GM19239 (cell line): ENCODE data around the gene MMP26.

Experiments used
- DNase-seq: peaks from one replicate; pipeline ENCODE4 v3.0.0; 2011; ENCODE audit warnings: low spot score; ENCODE audit not compliant: insufficient read length
- FAIRE-seq: peaks from 2 replicates; lab custom pipeline; 2011; peaks lifted over from hg19 to GRCh38; lab: Jason Lieb, UNC

MMP26 gene

GRCh38 chr11:4704054-4704789, at the start of gene MMP26:
MMP26 (plus strand) TSS chr11:4704784.
- DNase-seq (no peak), FAIRE-seq (no peak)

GRCh38 chr11:4658629-4659445, 45.7 kb upstream of the MMP26 start:
- no peak for DNase-seq
- no peak for FAIRE-seq

GRCh38 chr11:4662876-4663275, 41.7 kb upstream of the MMP26 start:
- DNase-seq (no peak), FAIRE-seq (no peak)

GRCh38 chr11:4664183-4664582, 40.4 kb upstream of the MMP26 start:
- DNase-seq (no peak), FAIRE-seq (no peak)

- no peak for FAIRE-seq
These were observed 39.8 kb upstream of the MMP26 start for GRCh38 chr11:4664786-4665185.

GRCh38 chr11:4665424-4665823, 39.2 kb upstream of the MMP26 start:
- no peak for DNase-seq
- no peak for FAIRE-seq

More at GRCh38 chr11:4664786-4665185, 39.8 kb upstream of the MMP26 start:
- DNase-seq = no peak

- FAIRE-seq (no peak), DNase-seq (no peak)
These were observed 32.8 kb upstream of the MMP26 start for GRCh38 chr11:4671741-4672140.

- FAIRE-seq (no peak), DNase-seq (no peak)
These were observed 32.1 kb upstream of the MMP26 start for GRCh38 chr11:4672470-4672869.

- no peak for DNase-seq
- FAIRE-seq = no peak
These were observed 30.8 kb upstream of the MMP26 start for GRCh38 chr11:4673781-4674180.

GRCh38 chr11:4677948-4678347, 26.6 kb upstream of the MMP26 start:
- DNase-seq (no peak), FAIRE-seq (no peak)

- no peak for FAIRE-seq
- no peak for DNase-seq
These were observed 24.2 kb upstream of the MMP26 start for GRCh38 chr11:4680341-4680740.

- no peak for FAIRE-seq
- DNase-seq = no peak
These were observed 21.8 kb upstream of the MMP26 start for GRCh38 chr11:4682623-4683419.

GRCh38 chr11:4684631-4685285, 19.8 kb upstream of the MMP26 start:
- FAIRE-seq (no peak), DNase-seq (no peak)

- FAIRE-seq (no peak), DNase-seq (no peak)
These were observed 9.1 kb upstream of the MMP26 start for GRCh38 chr11:4695442-4695841.

GRCh38 chr11:4697585-4697984, 7.0 kb upstream of the MMP26 start, which contains the start of gene OR51E2:
OR51E2 (minus strand) TSS chr11:4697853; CDS start chr11:4682711, 15,142 bp downstream.
- DNase-seq = no peak
- FAIRE-seq = no peak

- FAIRE-seq = peak; percentile 81
These were observed 4.7 kb upstream of the MMP26 start for GRCh38 chr11:4699697-4700435.

GRCh38 chr11:4700436-4700820, 4.2 kb upstream of the MMP26 start:
- DNase-seq (no peak), FAIRE-seq (no peak)

More at GRCh38 chr11:4699697-4700435, 4.7 kb upstream of the MMP26 start:
- peak; percentile 10 for DNase-seq

- FAIRE-seq (no peak), DNase-seq (no peak)
These were observed 278 bp downstream of the MMP26 start for GRCh38 chr11:4704790-4705334.

GRCh38 chr11:4713241-4713640, 8.7 kb downstream of the MMP26 start:
- no peak for FAIRE-seq
- DNase-seq = no peak
